ENCODE data around the gene ATAD3C. TPM values are rescaled to one million over a fixed set of nuclear protein-coding genes. Genes with fewer than 3 reads are reported as not detected.

Gene ATAD3C
- total and polyA plus RNA-seq, 2 donors (not counting 1 experiment from before 2014, with no cell fraction given), result 0.17 TPM; not detected in 1

- Histone ChIP-seq H3K4me2 (ENCODE audit: extremely low read depth, insufficient read depth, low read length) (no peak overlapping the region), H2AFZ (ENCODE audit: low read length) (no peak overlapping the region), H3K4me1 (ENCODE audit: control insufficient read depth, extremely low read depth, insufficient read depth, low read length) (peaks cover 29% of the 10 kb centered on the region), H3K9ac (ENCODE audit: insufficient read depth, low read length) (no peak overlapping the region), H3K4me3 (replicated peaks in 1 of 4; ENCODE audit: control extremely low read depth in 1 of 4, insufficient read depth in 1 of 4, low read depth in 3 of 4, low read length in 4 of 4) (no peak overlapping the region), H3K27me3 (ENCODE audit: control insufficient read depth, insufficient read depth, low read length) (no peaks in the 10 kb centered on the region), H3K79me2 (ENCODE audit: control insufficient read depth, insufficient read depth, low read length) (no peaks in the 10 kb centered on the region), H3K9me3 (ENCODE audit: control insufficient read depth, insufficient read depth, low read depth, low read length) (no peaks in the 10 kb centered on the region), H4K20me1 (ENCODE audit: control insufficient read depth, extremely low read depth, insufficient read depth, low read length) (no peaks in the 10 kb centered on the region), H3K36me3 (ENCODE audit: control insufficient read depth, insufficient read depth, low read length) (no peaks in the 10 kb centered on the region), H3K27ac (ENCODE audit: insufficient read depth, low read length) (no peak overlapping the region)
- no peak for TF ChIP-seq EZH2 (IDR thresholded peaks at IDR 0.05; ENCODE audit: low read length, missing control alignments)
- no peak for TF ChIP-seq CTCF (conservative IDR thresholded peaks at IDR 0.05 in 1 of 2, IDR thresholded peaks at IDR 0.05 in 1 of 2; ENCODE audit: low read depth in 1 of 2, low read length in 2 of 2)
- DNase-seq (ENCODE audit: low read depth in 2 of 2), result peak in 1 of 2 donors; percentile 79
Observed at GRCh38 chr1:1433804-1434130, 15.7 kb upstream of the ATAD3C start.

- DNase-seq (ENCODE audit: low read depth in 2 of 2), result peak in 1 of 2 donors; percentile 45
- Histone ChIP-seq H3K4me2 (ENCODE audit: extremely low read depth, insufficient read depth, low read length) (peak overlapping the region; percentile 25), H3K27me3 (ENCODE audit: control insufficient read depth, insufficient read depth, low read length) (no peaks in the 10 kb centered on the region), H3K79me2 (ENCODE audit: control insufficient read depth, insufficient read depth, low read length) (no peaks in the 10 kb centered on the region), H3K9ac (ENCODE audit: insufficient read depth, low read length) (no peak overlapping the region), H2AFZ (ENCODE audit: low read length) (no peak overlapping the region), H3K4me3 (replicated peaks in 1 of 4; ENCODE audit: control extremely low read depth in 1 of 4, insufficient read depth in 1 of 4, low read depth in 3 of 4, low read length in 4 of 4) (no peak overlapping the region), H4K20me1 (ENCODE audit: control insufficient read depth, extremely low read depth, insufficient read depth, low read length) (no peaks in the 10 kb centered on the region), H3K36me3 (ENCODE audit: control insufficient read depth, insufficient read depth, low read length) (no peaks in the 10 kb centered on the region), H3K9me3 (ENCODE audit: control insufficient read depth, insufficient read depth, low read depth, low read length) (no peaks in the 10 kb centered on the region), H3K27ac (ENCODE audit: insufficient read depth, low read length) (no peak overlapping the region), H3K4me1 (ENCODE audit: control insufficient read depth, extremely low read depth, insufficient read depth, low read length) (peaks cover 29% of the 10 kb centered on the region)
- no peak for TF ChIP-seq EZH2 (IDR thresholded peaks at IDR 0.05; ENCODE audit: low read length, missing control alignments)
- TF ChIP-seq CTCF (conservative IDR thresholded peaks at IDR 0.05 in 1 of 2, IDR thresholded peaks at IDR 0.05 in 1 of 2; ENCODE audit: low read depth in 1 of 2, low read length in 2 of 2), result no peak
Observed at GRCh38 chr1:1434131-1434823, 15.2 kb upstream of the ATAD3C start.

GRCh38 chr1:1434824-1435105 is 14.7 kb upstream of the ATAD3C start:
- no peak overlapping the region for H2AFZ ChIP-seq (ENCODE audit: low read length)

More at GRCh38 chr1:1434824-1435105, 14.7 kb upstream of the ATAD3C start:
- Histone ChIP-seq H3K27me3 (ENCODE audit: control insufficient read depth, insufficient read depth, low read length) (no peaks in the 10 kb centered on the region), H3K9ac (ENCODE audit: insufficient read depth, low read length) (no peak overlapping the region), H3K4me3 (replicated peaks in 1 of 4; ENCODE audit: control extremely low read depth in 1 of 4, insufficient read depth in 1 of 4, low read depth in 3 of 4, low read length in 4 of 4) (no peak overlapping the region), H3K4me1 (ENCODE audit: control insufficient read depth, extremely low read depth, insufficient read depth, low read length) (peaks cover 26% of the 10 kb centered on the region), H3K9me3 (ENCODE audit: control insufficient read depth, insufficient read depth, low read depth, low read length) (no peaks in the 10 kb centered on the region), H4K20me1 (ENCODE audit: control insufficient read depth, extremely low read depth, insufficient read depth, low read length) (no peaks in the 10 kb centered on the region), H3K36me3 (ENCODE audit: control insufficient read depth, insufficient read depth, low read length) (no peaks in the 10 kb centered on the region), H3K27ac (ENCODE audit: insufficient read depth, low read length) (no peak overlapping the region), H3K79me2 (ENCODE audit: control insufficient read depth, insufficient read depth, low read length) (no peaks in the 10 kb centered on the region), H3K4me2 (ENCODE audit: extremely low read depth, insufficient read depth, low read length) (no peak overlapping the region)
- no peak for DNase-seq (ENCODE audit: low read depth in 2 of 2)
- TF ChIP-seq EZH2 (IDR thresholded peaks at IDR 0.05; ENCODE audit: low read length, missing control alignments), result no peak
- no peak for TF ChIP-seq CTCF (conservative IDR thresholded peaks at IDR 0.05 in 1 of 2, IDR thresholded peaks at IDR 0.05 in 1 of 2; ENCODE audit: low read depth in 1 of 2, low read length in 2 of 2)
